ES-I3 (cell line): ENCODE measurements around the gene MYO10.
"Not testable (repeated sequence)": the region's sequence is repeated elsewhere in the genome, so short reads cannot be mapped to it uniquely, and the experiment has no call there.

ENCODE experiments used
- H3K36me3 ChIP-seq: 2 replicates; pipeline ENCODE4 v1.6.1; 2013; ENCODE audit warnings: mild to moderate bottlenecking, low read length, control low read depth, moderate library complexity; ENCODE audit not compliant: insufficient read depth
- H3K4me1 ChIP-seq: 2 replicates; pipeline ENCODE4 v1.6.1; 2013; ENCODE audit warnings: mild to moderate bottlenecking, control low read depth, low read length; ENCODE audit not compliant: insufficient read depth
- H3K9ac ChIP-seq: 2 replicates; pipeline ENCODE4 v1.6.1; 2013; ENCODE audit warnings: low read depth, mild to moderate bottlenecking, low read length, moderate library complexity
- H3K9me3 ChIP-seq: 2 replicates; pipeline ENCODE4 v1.6.1; 2013; ENCODE audit warnings: mild to moderate bottlenecking, low read length, moderate library complexity; ENCODE audit not compliant: control insufficient read depth, insufficient read depth

Gene MYO10

DNA sequence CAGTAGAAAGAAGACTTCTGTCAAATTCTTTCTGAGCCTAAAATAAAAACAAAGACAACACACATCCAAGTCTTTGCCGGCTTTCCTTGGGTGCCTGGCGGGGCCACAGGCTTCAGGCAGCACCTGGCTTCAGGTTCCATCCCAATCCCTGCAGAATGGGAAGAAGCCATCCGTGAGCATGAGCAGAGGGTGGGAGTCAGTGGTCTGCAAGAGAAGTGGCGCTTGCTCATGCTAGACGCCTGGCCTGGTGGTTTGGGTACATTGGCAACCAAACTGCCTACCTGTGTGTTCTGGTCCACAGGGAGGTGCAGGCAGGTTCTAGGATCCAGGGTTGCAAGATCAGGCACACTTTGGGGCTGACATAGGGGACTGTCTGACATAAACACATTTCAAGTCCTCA, 271.7 kb downstream of the MYO10 start:
- no peaks in the 10 kb centered on the region for H3K4me1 ChIP-seq
- peaks cover 20% of the 10 kb centered on the region for H3K36me3 ChIP-seq
- H3K9ac ChIP-seq = no peak overlapping the region
- H3K9me3 ChIP-seq = no peaks in the 10 kb centered on the region

DNA sequence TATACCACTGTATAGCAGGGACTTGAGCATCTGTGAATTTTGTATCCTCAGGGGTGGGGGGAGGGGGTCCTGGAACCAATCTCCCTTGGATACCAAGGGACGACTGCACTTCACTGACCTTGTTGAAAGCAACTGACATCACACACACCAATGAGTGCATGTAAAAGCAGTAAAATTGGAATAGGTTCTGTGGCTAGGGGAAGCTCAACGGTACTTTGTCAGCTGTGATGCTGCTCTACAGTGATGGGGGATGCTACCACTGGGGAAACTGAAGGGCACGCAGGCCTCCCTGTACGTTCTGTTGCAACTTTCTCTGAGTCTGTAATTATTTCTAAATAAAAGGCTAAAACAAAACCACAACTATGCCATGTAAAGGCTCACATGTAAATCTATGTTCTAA, 272.2 kb downstream of the MYO10 start:
- Histone ChIP-seq H3K36me3 (peaks cover 20% of the 10 kb centered on the region), H3K4me1 (no peaks in the 10 kb centered on the region), H3K9ac (no peak overlapping the region), H3K9me3 (no peaks in the 10 kb centered on the region)

DNA sequence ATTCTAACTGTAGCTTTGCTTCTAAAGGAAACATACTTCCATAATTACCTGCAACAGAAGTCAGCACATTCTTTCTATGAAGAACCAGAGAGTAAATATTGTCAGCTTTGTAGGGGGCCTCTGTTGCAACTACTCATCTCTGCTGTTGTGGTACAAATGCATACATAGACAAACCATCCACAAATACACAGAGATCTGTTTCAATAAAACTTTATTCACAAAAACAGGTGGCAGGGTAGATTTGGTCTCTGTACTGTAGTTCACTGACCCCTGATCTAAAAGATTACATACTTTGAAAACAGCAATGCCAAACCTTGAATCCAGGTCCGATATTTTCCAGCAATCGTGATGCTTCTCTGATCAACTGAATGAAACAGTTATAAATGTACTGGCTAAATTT, 274.4 kb downstream of the MYO10 start:
- Histone ChIP-seq H3K9ac (no peak overlapping the region), H3K9me3 (no peaks in the 10 kb centered on the region), H3K36me3 (peaks cover 3% of the 10 kb centered on the region), H3K4me1 (no peaks in the 10 kb centered on the region)

DNA sequence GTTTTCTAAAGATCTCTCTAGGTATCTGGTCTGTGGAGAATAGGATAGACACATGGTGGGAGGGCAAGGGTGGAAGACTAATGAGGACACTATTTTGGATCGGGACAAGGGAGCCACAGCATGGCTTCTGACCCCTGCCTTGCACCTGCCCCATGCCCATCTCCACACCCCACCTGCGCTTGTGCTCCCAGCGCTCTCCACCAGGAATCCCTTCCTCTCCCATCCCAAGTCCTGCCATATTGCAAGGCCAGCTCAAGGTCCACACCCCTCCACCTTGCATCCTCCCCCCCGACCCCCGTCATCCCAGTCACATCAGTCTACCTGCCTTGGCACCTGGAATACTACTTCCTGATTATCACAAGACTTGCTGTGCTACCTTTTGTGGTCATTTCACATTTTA, 275.1 kb downstream of the MYO10 start:
- no peaks in the 10 kb centered on the region for H3K9me3 ChIP-seq
- H3K4me1 ChIP-seq = no peaks in the 10 kb centered on the region
- no peak overlapping the region for H3K9ac ChIP-seq
- no peaks in the 10 kb centered on the region; the same call in 1 of the 2 replicates for H3K36me3 ChIP-seq

DNA sequence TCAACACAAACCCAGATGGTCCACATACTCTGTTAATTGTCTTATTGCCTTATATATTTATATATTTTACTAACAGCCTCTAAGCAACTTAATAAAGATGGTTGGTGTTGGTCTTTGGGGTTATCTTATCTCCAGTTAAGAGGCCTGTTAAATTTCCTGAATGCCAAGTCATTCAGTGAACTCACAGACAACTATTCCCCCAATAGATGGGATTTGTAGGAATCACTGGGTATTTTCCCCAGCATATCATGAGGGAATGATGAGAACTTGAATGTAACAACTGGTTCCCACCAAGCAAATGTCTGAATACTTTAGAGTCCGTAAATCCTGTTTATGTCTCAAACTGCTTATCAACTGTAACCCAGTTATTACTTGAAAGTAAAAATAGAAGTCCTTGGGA, 276.6 kb downstream of the MYO10 start:
- H3K36me3 ChIP-seq = no peaks in the 10 kb centered on the region
- no peaks in the 10 kb centered on the region for H3K9me3 ChIP-seq
- no peaks in the 10 kb centered on the region for H3K4me1 ChIP-seq
- H3K9ac ChIP-seq = no peak overlapping the region

DNA sequence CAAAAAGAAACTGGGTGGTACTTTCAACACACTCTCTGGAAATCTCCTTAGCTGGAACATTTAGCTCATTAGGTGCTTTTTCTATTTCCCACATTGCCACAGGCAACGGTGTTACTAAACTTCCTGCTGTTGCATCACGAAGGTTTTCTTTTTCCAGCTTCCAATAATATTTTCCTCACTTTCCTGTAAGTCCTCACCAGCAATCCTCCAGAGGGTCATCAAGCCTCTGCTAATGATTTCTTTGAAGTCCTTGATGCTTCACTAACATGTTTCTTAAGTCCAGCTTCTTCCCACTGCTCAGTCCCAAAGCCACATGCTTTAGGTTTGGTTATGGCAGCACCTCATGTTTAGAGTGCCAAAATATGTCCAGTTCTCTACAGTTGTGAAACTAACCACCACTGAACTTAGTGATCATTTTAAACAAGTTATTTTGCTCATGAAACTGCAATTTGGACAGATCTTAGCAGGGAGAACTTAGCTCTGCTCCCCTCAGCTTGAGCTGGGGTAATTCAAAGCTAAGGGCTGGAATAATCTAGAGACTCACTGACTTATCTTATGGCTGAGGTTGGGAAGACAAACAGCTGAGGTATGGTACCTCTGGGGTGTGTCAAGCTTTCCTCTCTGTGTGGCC, 279.4 kb downstream of the MYO10 start:
- Histone ChIP-seq H3K9ac (no peak overlapping the region), H3K9me3 (no peaks in the 10 kb centered on the region), H3K4me1 (no peaks in the 10 kb centered on the region)

DNA sequence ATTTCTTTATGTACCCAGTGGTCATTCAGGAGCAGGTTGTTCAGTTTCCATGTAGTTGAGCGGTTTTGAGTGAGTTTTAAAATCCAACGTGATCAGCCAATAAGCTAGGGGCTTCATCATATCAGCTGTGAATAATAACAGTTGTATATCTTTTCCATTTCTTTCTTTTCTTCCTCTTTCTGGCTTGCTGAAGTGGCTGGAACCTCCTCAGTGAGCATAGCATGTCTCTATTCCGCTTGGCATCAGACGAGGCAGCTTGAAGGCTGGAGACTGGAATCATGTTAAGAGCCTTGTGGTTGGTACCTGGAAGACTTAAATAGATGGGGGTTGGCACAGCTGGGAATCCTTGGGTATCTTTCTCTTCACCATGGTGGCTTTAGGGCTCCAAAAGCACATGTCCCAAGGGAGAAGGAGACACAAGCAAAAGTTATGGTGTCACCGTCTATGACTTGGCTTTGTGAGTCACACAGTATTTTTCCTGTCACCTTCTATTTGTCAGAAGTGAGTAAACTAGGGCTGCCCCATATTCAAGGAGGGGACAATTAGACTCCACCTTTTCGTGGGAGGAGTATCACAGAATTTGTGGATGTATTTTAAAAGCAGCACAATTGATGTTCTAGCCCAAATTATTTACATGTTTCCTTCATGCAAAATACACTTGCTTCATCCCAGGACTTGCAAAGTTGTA, 281.3 kb downstream of the MYO10 start:
- H3K36me3 ChIP-seq = no peaks in the 10 kb centered on the region
- H3K9me3 ChIP-seq = no peaks in the 10 kb centered on the region
- H3K9ac ChIP-seq = no peak overlapping the region
- no peaks in the 10 kb centered on the region for H3K4me1 ChIP-seq

More for the DNA sequence above, 279.4 kb downstream of the MYO10 start:
- no peaks in the 10 kb centered on the region for H3K36me3 ChIP-seq

DNA sequence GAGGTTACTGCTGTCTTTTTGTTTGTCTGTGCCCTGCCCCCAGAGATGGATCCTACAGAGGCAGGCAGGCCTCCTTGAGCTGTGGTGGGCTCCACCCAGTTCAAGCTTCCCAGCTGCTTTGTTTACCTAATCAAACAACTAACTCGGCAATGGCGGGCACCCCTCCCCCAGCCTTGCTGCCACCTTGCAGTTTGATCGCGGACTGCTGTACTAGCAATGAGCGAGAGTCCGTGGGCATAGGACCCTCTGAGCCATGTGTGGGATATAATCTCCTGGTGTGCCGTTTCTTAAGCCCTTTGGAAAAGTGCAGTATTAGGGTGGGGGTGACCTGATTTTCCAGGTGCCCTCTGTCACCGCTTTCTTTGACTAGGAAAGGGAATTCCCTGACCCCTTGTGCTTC, 287.3 kb downstream of the MYO10 start:
- H3K4me1 ChIP-seq, H3K36me3 ChIP-seq, H3K9me3 ChIP-seq, H3K9ac ChIP-seq: not testable (repeated sequence)

DNA sequence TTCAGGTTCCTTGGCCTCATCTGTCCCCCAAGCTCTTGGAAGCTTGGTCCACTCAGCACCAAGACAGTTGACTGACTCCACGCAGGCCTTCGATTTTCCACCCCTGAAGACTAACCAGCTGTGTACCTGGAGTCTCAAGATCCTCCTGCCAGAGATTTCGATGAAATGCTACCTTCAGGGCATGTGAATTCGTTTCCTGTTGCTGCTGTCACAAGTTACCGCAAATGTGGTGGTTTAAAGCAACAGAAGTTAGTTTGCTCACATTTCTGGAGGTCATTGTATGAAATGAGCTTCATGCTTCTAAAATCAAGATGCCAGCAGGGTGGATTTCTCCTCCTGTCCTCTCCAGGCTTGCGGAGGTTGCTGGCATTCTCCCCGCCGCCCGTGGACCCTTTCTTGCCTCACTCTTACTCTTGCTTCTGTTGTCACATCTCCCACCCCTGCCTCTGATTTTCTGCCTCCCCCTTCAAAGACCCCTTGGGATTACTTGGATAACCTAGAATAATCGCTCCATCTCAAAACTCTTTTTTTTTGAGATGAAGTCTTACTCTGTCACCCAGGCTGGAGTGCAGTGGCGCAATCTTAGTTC, 291.7 kb downstream of the MYO10 start:
- Histone ChIP-seq H3K9me3 (no peaks in the 10 kb centered on the region), H3K36me3 (no peaks in the 10 kb centered on the region), H3K4me1 (no peaks in the 10 kb centered on the region), H3K9ac (no peak overlapping the region)

DNA sequence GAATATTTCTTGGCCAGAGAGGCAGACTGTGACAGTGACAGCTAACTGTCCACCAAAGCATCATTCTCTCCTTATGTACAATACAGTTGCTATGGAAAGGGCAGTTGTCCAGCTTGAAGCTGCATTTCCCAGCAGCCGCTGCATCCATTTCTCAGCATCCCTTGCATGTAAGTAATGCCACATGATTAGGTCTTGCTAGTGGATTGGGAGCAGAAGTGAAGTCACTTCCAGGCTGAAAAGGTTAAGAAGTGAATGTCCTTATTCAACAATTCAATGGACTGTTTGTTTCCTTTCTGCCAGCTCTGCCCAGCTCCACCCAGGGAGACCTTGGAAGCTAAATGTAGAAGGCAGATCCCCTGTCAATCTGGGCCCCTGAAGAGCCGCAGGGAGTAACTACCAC, 293.2 kb downstream of the MYO10 start:
- Histone ChIP-seq H3K9me3 (peaks cover 3% of the 10 kb centered on the region; the same call in 1 of the 2 replicates), H3K4me1 (no peaks in the 10 kb centered on the region), H3K36me3 (no peaks in the 10 kb centered on the region), H3K9ac (no peak overlapping the region)

DNA sequence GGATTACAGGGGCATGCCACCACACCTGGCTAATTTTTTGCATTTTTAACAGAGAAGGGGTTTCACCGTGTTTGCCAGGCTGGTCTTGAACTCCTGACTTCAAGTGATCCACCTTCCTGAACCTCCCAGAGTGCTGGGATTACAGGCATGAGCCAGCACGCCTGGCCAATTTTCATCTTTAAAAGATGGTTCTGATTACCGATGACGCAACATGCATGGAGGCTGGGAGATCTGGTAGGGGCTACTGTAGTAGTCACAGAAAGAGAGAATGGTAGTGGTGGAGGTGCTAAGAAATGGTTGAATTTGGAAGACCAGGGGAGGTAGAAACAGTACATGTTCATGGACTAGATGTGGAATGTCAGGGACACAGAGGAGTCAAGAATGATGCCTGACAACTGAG, 296.9 kb downstream of the MYO10 start:
- H3K9ac ChIP-seq = no peak overlapping the region
- H3K36me3 ChIP-seq = no peaks in the 10 kb centered on the region
- H3K4me1 ChIP-seq = no peaks in the 10 kb centered on the region
- peaks cover 3% of the 10 kb centered on the region; the same call in 1 of the 2 replicates for H3K9me3 ChIP-seq

DNA sequence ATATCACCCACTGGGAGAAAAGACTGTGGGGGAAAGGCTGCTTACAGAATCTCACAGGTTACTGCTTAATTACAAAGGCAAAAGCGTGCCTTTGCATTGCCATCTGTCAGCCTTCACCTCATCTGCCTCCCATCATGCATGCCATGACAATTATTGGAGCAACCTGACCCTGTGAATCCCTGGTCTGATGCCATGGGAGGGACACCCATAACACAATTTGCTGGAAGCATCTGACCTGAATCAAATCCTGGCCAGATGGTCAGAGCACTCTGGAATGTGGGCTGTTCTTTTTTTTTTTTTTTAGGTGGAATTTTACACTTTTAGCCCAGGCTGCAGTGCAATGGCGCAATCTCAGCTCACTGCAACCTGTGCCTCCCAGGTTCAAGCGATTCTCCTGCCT, 307.7 kb downstream of the MYO10 start:
- no peak overlapping the region for H3K9ac ChIP-seq

DNA sequence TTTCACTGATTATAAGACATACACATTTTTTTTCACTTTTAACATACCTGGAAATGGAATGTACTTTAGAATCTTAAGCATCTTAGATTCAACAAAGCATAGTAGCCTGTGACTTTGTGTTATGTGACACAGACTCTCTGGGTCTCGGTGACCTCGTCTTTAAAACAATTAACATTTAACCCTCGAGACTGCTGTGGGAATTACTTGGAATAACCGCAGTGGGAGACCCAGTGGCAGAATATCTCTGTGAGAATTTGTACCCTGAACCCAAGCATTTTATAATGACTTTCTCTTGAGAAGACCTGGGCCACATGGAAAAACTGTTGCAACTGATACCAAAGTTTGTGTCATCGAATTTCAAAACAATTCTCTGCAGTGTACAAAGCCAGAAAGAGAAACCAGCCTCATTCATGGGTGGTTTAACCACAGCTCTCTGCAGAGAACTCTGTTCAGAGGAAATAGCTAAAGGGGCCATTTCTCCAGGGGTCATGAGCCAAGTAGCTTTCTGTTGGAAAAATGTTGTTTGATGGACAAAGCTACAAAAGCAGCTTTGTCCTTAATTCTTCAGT, 309.3 kb downstream of the MYO10 start:
- Histone ChIP-seq H3K36me3 (no peaks in the 10 kb centered on the region), H3K4me1 (peaks cover 1% of the 10 kb centered on the region; the same call in 1 of the 2 replicates), H3K9me3 (no peaks in the 10 kb centered on the region), H3K9ac (no peak overlapping the region)

More for the DNA sequence above, 307.7 kb downstream of the MYO10 start:
- Histone ChIP-seq H3K9me3 (no peaks in the 10 kb centered on the region; the same call in 1 of the 2 replicates), H3K4me1 (peaks cover 3% of the 10 kb centered on the region; the same call in 1 of the 2 replicates), H3K36me3 (no peaks in the 10 kb centered on the region)

DNA sequence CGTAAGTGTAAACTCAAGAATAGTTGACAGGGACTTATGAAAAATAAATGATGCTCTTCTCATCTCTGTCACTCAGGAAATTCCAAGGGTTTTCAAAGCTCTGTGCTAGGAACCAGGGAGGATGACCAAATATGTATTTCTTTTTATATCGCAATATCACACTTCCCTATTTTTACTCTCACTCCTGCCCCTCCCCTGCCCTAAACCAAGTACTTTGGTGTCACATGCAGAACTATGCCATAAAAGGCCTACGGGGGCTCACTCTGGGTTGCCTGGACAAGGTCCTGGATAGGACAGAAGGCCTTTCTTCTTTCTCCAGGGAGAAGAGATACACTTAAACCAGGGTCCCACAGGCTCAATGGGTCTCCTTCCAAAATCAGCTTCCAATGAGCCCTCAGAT, 311.0 kb downstream of the MYO10 start:
- H3K9ac ChIP-seq = no peak overlapping the region

DNA sequence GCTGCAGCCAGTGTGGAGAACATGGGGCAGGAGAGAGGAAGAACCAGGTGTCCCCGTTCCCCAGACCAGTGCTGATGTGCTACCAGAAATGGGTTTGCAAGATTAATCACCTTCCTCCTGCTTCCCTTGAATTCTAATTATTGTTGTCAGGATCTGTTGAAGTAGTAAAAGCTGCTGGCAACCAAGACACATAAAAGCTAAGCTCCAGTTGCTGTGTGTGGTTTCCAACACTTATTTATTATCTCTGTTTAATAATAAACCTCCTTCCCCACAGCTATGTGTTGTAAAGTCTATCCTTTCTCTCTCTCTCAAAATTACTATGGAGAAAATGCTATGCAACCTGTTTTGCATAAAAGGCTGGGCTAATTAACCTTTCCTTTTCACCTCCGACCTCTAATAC, 317.0 kb downstream of the MYO10 start:
- no peaks in the 10 kb centered on the region for H3K9me3 ChIP-seq
- peaks cover 7% of the 10 kb centered on the region for H3K4me1 ChIP-seq
- H3K9ac ChIP-seq = no peak overlapping the region
- no peaks in the 10 kb centered on the region for H3K36me3 ChIP-seq

More for the DNA sequence above, 311.0 kb downstream of the MYO10 start:
- Histone ChIP-seq H3K9me3 (no peaks in the 10 kb centered on the region), H3K36me3 (no peaks in the 10 kb centered on the region), H3K4me1 (no peaks in the 10 kb centered on the region; the same call in 1 of the 2 replicates)
